ENCODE data around the gene BICRA.

DNA sequence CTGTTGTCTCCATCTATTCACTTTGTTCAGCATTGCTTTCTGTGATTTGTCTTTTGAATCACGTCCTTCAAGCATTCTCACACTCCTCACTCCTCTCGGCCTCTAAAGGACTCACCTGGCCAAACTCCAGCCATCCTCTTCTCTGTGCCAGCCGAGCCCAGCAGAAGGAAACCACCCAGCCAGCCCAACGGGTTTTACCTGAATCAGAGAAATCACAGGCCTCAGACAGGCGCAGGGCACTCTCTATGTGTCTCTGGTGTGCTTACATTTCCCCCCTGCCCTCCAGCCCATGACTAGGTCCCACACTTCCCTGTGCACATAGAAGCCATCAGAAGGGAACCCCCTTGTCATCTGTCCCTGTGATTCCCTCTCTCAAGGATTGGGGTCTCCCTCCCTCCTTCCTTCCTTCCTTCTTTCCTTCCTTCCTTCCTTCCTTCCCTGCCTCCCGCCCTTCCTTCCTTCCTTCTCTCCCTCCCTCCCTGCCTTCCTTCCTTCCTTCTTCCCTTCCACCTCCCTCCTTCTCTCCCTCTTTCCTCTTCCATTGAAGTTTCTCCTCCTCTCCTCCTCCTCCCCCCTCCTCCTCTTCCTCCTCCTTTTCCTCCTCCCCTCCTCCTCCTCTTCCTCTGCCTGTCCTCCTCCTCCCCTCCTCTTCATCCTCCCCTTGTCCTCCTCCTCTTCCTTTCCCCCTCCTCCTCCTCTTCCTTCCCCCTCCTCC, 27.2 kb upstream of the BICRA start:
- TF ChIP-seq EZH2phosphoT487 (conservative IDR thresholded peaks at IDR 0.05; ENCODE audit: low read length): no peak
- TF ChIP-seq, protein P1, sequence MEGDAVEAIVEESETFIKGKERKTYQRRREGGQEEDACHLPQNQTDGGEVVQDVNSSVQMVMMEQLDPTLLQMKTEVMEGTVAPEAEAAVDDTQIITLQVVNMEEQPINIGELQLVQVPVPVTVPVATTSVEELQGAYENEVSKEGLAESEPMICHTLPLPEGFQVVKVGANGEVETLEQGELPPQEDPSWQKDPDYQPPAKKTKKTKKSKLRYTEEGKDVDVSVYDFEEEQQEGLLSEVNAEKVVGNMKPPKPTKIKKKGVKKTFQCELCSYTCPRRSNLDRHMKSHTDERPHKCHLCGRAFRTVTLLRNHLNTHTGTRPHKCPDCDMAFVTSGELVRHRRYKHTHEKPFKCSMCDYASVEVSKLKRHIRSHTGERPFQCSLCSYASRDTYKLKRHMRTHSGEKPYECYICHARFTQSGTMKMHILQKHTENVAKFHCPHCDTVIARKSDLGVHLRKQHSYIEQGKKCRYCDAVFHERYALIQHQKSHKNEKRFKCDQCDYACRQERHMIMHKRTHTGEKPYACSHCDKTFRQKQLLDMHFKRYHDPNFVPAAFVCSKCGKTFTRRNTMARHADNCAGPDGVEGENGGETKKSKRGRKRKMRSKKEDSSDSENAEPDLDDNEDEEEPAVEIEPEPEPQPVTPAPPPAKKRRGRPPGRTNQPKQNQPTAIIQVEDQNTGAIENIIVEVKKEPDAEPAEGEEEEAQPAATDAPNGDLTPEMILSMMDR (IDR thresholded peaks at IDR 0.05; ENCODE audit: insufficient read depth, low read length, poor library complexity, severe bottlenecking): no peak
